K562 (cell line): ENCODE measurements around the gene IPO13. TPM values are rescaled to one million over a fixed set of nuclear protein-coding genes. Genes with fewer than 3 reads are reported as not detected.

ENCODE experiments used
- CHAMP1 ChIP-seq: fragments of 450-650 bp; IDR thresholded peaks from 2 replicates; pipeline ENCODE4 v1.6.1; 2016; ENCODE audit warnings: mild to moderate bottlenecking
- CSDE1 ChIP-seq, 2 experiments: fragments of 450-650 bp; IDR thresholded peaks; 2 replicates each; pipeline ENCODE4 v1.6.1; 2016; ENCODE audit warnings: mild to moderate bottlenecking in 1 of 2
- EWSR1 ChIP-seq: fragments of 450-650 bp; IDR thresholded peaks from 2 replicates; pipeline ENCODE4 v1.6.1; 2018; ENCODE audit warnings: borderline replicate concordance, mild to moderate bottlenecking, low read depth, moderate library complexity; ENCODE audit not compliant: partially characterized antibody
- FOXK2 ChIP-seq, 2 experiments: fragments of 450-650 bp; IDR thresholded peaks in 1 of 2; conservative IDR thresholded peaks in 1 of 2; 2 replicates each; pipeline ENCODE4 v1.6.1; 2016; ENCODE audit warnings: low read depth in 2 of 2, mild to moderate bottlenecking in 1 of 2
- GATAD2A ChIP-seq: fragments of 450-650 bp; IDR thresholded peaks from 2 replicates; pipeline ENCODE4 v1.6.1; 2017
- HMGN3 ChIP-seq: IDR thresholded peaks from 2 replicates; pipeline ENCODE4 v1.6.1; 2011; ENCODE audit warnings: borderline replicate concordance, low read depth, mild to moderate bottlenecking, mixed read lengths, low read length; ENCODE audit not compliant: insufficient read length; ENCODE audit errors: extremely low read depth
- LEF1 ChIP-seq: fragments of 450-650 bp; IDR thresholded peaks from 2 replicates; pipeline ENCODE4 v1.6.1; 2016; ENCODE audit warnings: mild to moderate bottlenecking
- MAZ ChIP-seq, 2 experiments: fragments of 450-650 bp in 1 of 2; sonication (generic) in 1 of 2; formaldehyde crosslinking; IDR thresholded peaks in 1 of 2; conservative IDR thresholded peaks in 1 of 2; 2 replicates each; pipeline versions ENCODE4 v1.4.0 to v1.5.0; 2020; ENCODE audit warnings: mild to moderate bottlenecking in 1 of 2, missing genetic modification reagents in 1 of 2
- MBD2 ChIP-seq: sonication (generic); IDR thresholded peaks from 2 replicates; pipeline ENCODE4 v1.6.1; 2016; ENCODE audit warnings: low read depth, borderline replicate concordance
- NFXL1 ChIP-seq: fragments of 450-650 bp; formaldehyde crosslinking; IDR thresholded peaks from 2 replicates; pipeline ENCODE4 v1.4.0; 2021; ENCODE audit warnings: mild to moderate bottlenecking
- PRMT5 ChIP-seq: sonication (generic); formaldehyde crosslinking; IDR thresholded peaks from 2 replicates; pipeline ENCODE4 v1.5.0; 2020; ENCODE audit warnings: missing genetic modification reagents
- RB1 ChIP-seq: fragments of 450-650 bp; IDR thresholded peaks from 2 replicates; pipeline ENCODE4 v1.6.1; 2017; ENCODE audit warnings: low read depth, mild to moderate bottlenecking
- RCOR1 ChIP-seq, 2 experiments: IDR thresholded peaks; 2 replicates each; pipeline ENCODE4 v1.6.1; 2012; ENCODE audit warnings: low read depth in 2 of 2, low read length in 2 of 2, borderline replicate concordance in 1 of 2, improper control_type of control experiment in 1 of 2
- SIRT6 ChIP-seq: IDR thresholded peaks from one replicate; pipeline ENCODE4 v1.6.1; 2012; ENCODE audit warnings: low read depth, mild to moderate bottlenecking, control low read depth, inconsistent platforms, low read length, moderate library complexity
- SLC30A9 ChIP-seq: fragments of 250-450 bp; sonication (Bioruptor Pico); IDR thresholded peaks from 2 replicates; pipeline ENCODE4 v1.8.0; 2022; ENCODE audit warnings: mild to moderate bottlenecking, moderate library complexity
- TEAD1 ChIP-seq, 2 experiments: fragments of 450-650 bp in 1 of 2; sonication (generic) in 1 of 2; formaldehyde crosslinking; IDR thresholded peaks; 2 replicates each; pipeline versions ENCODE4 v1.4.0 to v1.8.0; 2020 to 2022; ENCODE audit warnings: mild to moderate bottlenecking in 2 of 2, missing genetic modification reagents in 1 of 2
- UBTF ChIP-seq, 2 experiments: IDR thresholded peaks; 2 replicates each; pipeline ENCODE4 v1.6.1; 2012; ENCODE audit warnings: improper control_type of control experiment in 2 of 2, low read depth in 2 of 2, low read length in 2 of 2, borderline replicate concordance in 1 of 2
- ZBTB8A ChIP-seq: fragments of 450-650 bp; IDR thresholded peaks from 2 replicates; pipeline ENCODE4 v1.6.1; 2018; ENCODE audit warnings: mild to moderate bottlenecking, moderate library complexity; ENCODE audit not compliant: partially characterized antibody
- ZNF23 ChIP-seq: fragments of 250-450 bp; sonication (Bioruptor Pico); IDR thresholded peaks from 2 replicates; pipeline ENCODE4 v1.4.0; 2020; ENCODE audit warnings: mild to moderate bottlenecking
- ZNF589 ChIP-seq: fragments of 200-800 bp; sonication (Bioruptor generic); IDR thresholded peaks from 2 replicates; pipeline ENCODE4 v1.6.1; 2016; ENCODE audit warnings: low read depth, missing genetic modification characterization, missing compliant biosample characterization
- ZNF830 ChIP-seq: fragments of 250-450 bp; sonication (Bioruptor Pico); IDR thresholded peaks from 2 replicates; pipeline ENCODE4 v1.5.0; 2021; ENCODE audit warnings: mild to moderate bottlenecking
- polyA plus RNA-seq, 8 experiments: library from polyadenylated mRNA; depleted of rRNA in 4 of 8; stranded (reverse) in 5 of 8; unstranded in 3 of 8; fragments of >200 nt; fragmentation: Nextera tagmentation in 2 of 8; fragmentation: Illumina TruSeq in 1 of 8; extraction: Ambion mirVana in 2 of 8; extraction: Trizol in 1 of 8; gene quantifications; 2 replicates each; pipeline versions ENCODE4 v1.2.1 to v1.2.3, GENCODE V29; 2011 to 2014; ENCODE audit warnings: inconsistent platforms in 1 of 8, missing spikeins in 1 of 8
- total RNA-seq, 7 experiments: library from RNA; depleted of rRNA in 6 of 7; stranded (reverse); fragments of >200 nt in 6 of 7; fragmentation: Illumina TruSeq in 2 of 7; extraction: Trizol in 2 of 7; gene quantifications; 2 replicates each; pipeline versions ENCODE4 v1.2.1 to v1.2.3, GENCODE V29; 2011 to 2021; ENCODE audit warnings: low replicate concordance in 1 of 7
- TF ChIP-seq, protein P1 (sequence below): fragments of 250-450 bp; sonication (Bioruptor Pico); IDR thresholded peaks from 2 replicates; pipeline ENCODE4 v1.8.0; 2021; ENCODE audit warnings: borderline replicate concordance, mild to moderate bottlenecking, moderate library complexity; ENCODE audit not compliant: poor library complexity, severe bottlenecking

IPO13 gene
- total and polyA plus RNA-seq, 9 of the 15 experiments (the other 6 are each of a cell fraction or from before 2014, with no cell fraction given): 7.0 to 30.8 (median 16.2) TPM

- 0 out of 4 replicates have a peak, but pooled peaks of 1 of the 2 experiments have one; percentile 29 for TF ChIP-seq RCOR1 (IDR thresholded peaks at IDR 0.05; ENCODE audit: borderline replicate concordance in 1 of 2, low read depth in 2 of 2, low read length in 2 of 2)
- no peak for TF ChIP-seq LEF1
- TF ChIP-seq GATAD2A: no peak
- TF ChIP-seq FOXK2 (conservative IDR thresholded peaks at IDR 0.05 in 1 of 2, IDR thresholded peaks at IDR 0.05 in 1 of 2; ENCODE audit: low read depth in 2 of 2): no peak
- peak; percentile 51 to 58; a peak in 2 of 4 replicates for TF ChIP-seq MAZ (CRISPR knock-in tag; conservative IDR thresholded peaks at IDR 0.05 in 1 of 2, IDR thresholded peaks at IDR 0.05 in 1 of 2)
- TF ChIP-seq HMGN3: no peak
- no peak for TF ChIP-seq CSDE1 (IDR thresholded peaks at IDR 0.05)
- peak in 1 of 2 experiments; percentile 42; a peak in 1 of 4 replicates for TF ChIP-seq TEAD1 (CRISPR knock-in tag; IDR thresholded peaks at IDR 0.05)
- TF ChIP-seq PRMT5: no peak; the same call in 1 of the 2 replicates
- no peak for TF ChIP-seq ZNF830 (CRISPR knock-in tag)
- no peak for TF ChIP-seq NFXL1 (CRISPR knock-in tag)
- no peak for TF ChIP-seq MBD2
- peak; percentile 49 for TF ChIP-seq RB1
- TF ChIP-seq EWSR1: no peak
- no peak for TF ChIP-seq ZNF23
- TF ChIP-seq SIRT6: no peak
- no peak for TF ChIP-seq CHAMP1
- no peak for TF ChIP-seq SLC30A9 (CRISPR knock-in tag)
- no peak for TF ChIP-seq ZNF589 (CRISPR knock-in tag)
- TF ChIP-seq, protein P1, sequence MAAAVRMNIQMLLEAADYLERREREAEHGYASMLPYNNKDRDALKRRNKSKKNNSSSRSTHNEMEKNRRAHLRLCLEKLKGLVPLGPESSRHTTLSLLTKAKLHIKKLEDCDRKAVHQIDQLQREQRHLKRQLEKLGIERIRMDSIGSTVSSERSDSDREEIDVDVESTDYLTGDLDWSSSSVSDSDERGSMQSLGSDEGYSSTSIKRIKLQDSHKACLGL (CRISPR knock-in tag): no peak
- TF ChIP-seq ZBTB8A: no peak
- 0 out of 4 replicates have a peak, but pooled peaks of 1 of the 2 experiments have one; percentile 31 for TF ChIP-seq UBTF (IDR thresholded peaks at IDR 0.05; ENCODE audit: borderline replicate concordance in 1 of 2, low read depth in 2 of 2, low read length in 2 of 2)
Observed at GRCh38 chr1:43934101-43934985, 12.4 kb upstream of the IPO13 start (continued).
